H1 (cell line): Measurements from ENCODE around the gene TMEM140.

Experiments
- CBX5 ChIP-seq: fragments of 300-800, 300-1000 bp; sonication (generic); IDR thresholded peaks from 2 replicates; pipeline ENCODE4 v1.7.1; 2016; ENCODE audit warnings: antibody characterized with exemption, low read length, low read depth
- CEBPB ChIP-seq: IDR thresholded peaks from 2 replicates; pipeline ENCODE4 v1.6.1; 2012; ENCODE audit warnings: low read depth, low read length
- CTCF ChIP-seq, 3 experiments: IDR thresholded peaks; 1 replicate in 2 of 3; 2 replicates in 1 of 3; pipeline versions ENCODE4 v1.5.1 to v1.6.1; 2011; ENCODE audit warnings: low read length in 3 of 3, mild to moderate bottlenecking in 3 of 3, inconsistent platforms in 2 of 3, low read depth in 1 of 3, moderate library complexity in 1 of 3; ENCODE audit not compliant: insufficient read depth in 1 of 3; ENCODE audit errors: control extremely low read depth in 1 of 3
- EP300 ChIP-seq, 2 experiments: IDR thresholded peaks; 1 replicate in 1 of 2; 2 replicates in 1 of 2; pipeline ENCODE4 v1.6.1; 2011 to 2012; ENCODE audit warnings: low read depth in 2 of 2, low read length in 2 of 2, mild to moderate bottlenecking in 2 of 2, borderline replicate concordance in 1 of 2, inconsistent platforms in 1 of 2, moderate library complexity in 1 of 2
- EZH2 ChIP-seq: fragments of 200-600 bp; sonication (generic); IDR thresholded peaks from 2 replicates; pipeline ENCODE4 v1.7.1; 2012; ENCODE audit warnings: low read depth, mild to moderate bottlenecking, moderate library complexity, low read length, inconsistent platforms; ENCODE audit not compliant: severe bottlenecking
- KDM1A ChIP-seq: fragments of 200-600, 300-600 bp; sonication (generic); IDR thresholded peaks from 2 replicates; pipeline ENCODE4 v1.7.1; 2016; ENCODE audit warnings: mild to moderate bottlenecking, low read length, borderline replicate concordance
- MAFK ChIP-seq: IDR thresholded peaks from 2 replicates; pipeline ENCODE4 v1.6.1; 2012; ENCODE audit warnings: low read depth, mild to moderate bottlenecking, improper control_type of control experiment, low read length
- NANOG ChIP-seq: IDR thresholded peaks from 2 replicates; pipeline ENCODE4 v1.6.1; 2011; ENCODE audit warnings: low read length, low read depth, mild to moderate bottlenecking, inconsistent platforms; ENCODE audit not compliant: insufficient read depth, poor library complexity, severe bottlenecking
- POLR2A ChIP-seq, 2 experiments: IDR thresholded peaks; 1 replicate in 1 of 2; 2 replicates in 1 of 2; pipeline ENCODE4 v1.6.1; 2011; ENCODE audit warnings: low read depth in 2 of 2, low read length in 2 of 2, mild to moderate bottlenecking in 2 of 2; ENCODE audit errors: control extremely low read depth in 1 of 2
- SP1 ChIP-seq: IDR thresholded peaks from 2 replicates; pipeline ENCODE4 v1.6.1; 2011; ENCODE audit warnings: low read depth, low read length
- SUZ12 ChIP-seq: fragments of 200-600 bp; sonication (generic); IDR thresholded peaks from 2 replicates; pipeline ENCODE4 v1.6.1; 2012; ENCODE audit warnings: mild to moderate bottlenecking, inconsistent platforms, low read length, moderate library complexity, mixed read lengths
- TBP ChIP-seq: IDR thresholded peaks from 2 replicates; pipeline ENCODE4 v1.6.1; 2011; ENCODE audit warnings: low read depth, low read length, improper control_type of control experiment
- YY1 ChIP-seq: IDR thresholded peaks from 2 replicates; pipeline ENCODE4 v1.6.1; 2011; ENCODE audit warnings: low read depth, mild to moderate bottlenecking, low read length

GRCh38 chr7:135197343-135197742 is 49.5 kb downstream of the TMEM140 start:
- no peak for TF ChIP-seq POLR2A (IDR thresholded peaks at IDR 0.05; ENCODE audit: control extremely low read depth in 1 of 2, low read depth in 2 of 2, low read length in 2 of 2)
- TF ChIP-seq CTCF (IDR thresholded peaks at IDR 0.05; ENCODE audit: control extremely low read depth in 1 of 3, insufficient read depth in 1 of 3, low read depth in 1 of 3, low read length in 3 of 3) = no peak
- TF ChIP-seq EP300 (IDR thresholded peaks at IDR 0.05; ENCODE audit: borderline replicate concordance in 1 of 2, low read depth in 2 of 2, low read length in 2 of 2) = no peak
- TF ChIP-seq TBP = no peak
- no peak for TF ChIP-seq YY1
- TF ChIP-seq EZH2 = no peak
- no peak for TF ChIP-seq SP1
- no peak for TF ChIP-seq KDM1A
- no peak for TF ChIP-seq CEBPB
- TF ChIP-seq CBX5 = no peak
- TF ChIP-seq NANOG = no peak
- no peak for TF ChIP-seq SUZ12
- TF ChIP-seq MAFK = no peak
